Kidney capillary endothelial cell (primary cell): Measurements from ENCODE around the gene ELP6.

Source experiments
- DNase-seq: peaks from one replicate; pipeline ENCODE4 v3.0.0-alpha.2; 2018; ENCODE audit warnings: low spot score

ELP6 gene, protein sequence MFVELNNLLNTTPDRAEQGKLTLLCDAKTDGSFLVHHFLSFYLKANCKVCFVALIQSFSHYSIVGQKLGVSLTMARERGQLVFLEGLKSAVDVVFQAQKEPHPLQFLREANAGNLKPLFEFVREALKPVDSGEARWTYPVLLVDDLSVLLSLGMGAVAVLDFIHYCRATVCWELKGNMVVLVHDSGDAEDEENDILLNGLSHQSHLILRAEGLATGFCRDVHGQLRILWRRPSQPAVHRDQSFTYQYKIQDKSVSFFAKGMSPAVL

DNA sequence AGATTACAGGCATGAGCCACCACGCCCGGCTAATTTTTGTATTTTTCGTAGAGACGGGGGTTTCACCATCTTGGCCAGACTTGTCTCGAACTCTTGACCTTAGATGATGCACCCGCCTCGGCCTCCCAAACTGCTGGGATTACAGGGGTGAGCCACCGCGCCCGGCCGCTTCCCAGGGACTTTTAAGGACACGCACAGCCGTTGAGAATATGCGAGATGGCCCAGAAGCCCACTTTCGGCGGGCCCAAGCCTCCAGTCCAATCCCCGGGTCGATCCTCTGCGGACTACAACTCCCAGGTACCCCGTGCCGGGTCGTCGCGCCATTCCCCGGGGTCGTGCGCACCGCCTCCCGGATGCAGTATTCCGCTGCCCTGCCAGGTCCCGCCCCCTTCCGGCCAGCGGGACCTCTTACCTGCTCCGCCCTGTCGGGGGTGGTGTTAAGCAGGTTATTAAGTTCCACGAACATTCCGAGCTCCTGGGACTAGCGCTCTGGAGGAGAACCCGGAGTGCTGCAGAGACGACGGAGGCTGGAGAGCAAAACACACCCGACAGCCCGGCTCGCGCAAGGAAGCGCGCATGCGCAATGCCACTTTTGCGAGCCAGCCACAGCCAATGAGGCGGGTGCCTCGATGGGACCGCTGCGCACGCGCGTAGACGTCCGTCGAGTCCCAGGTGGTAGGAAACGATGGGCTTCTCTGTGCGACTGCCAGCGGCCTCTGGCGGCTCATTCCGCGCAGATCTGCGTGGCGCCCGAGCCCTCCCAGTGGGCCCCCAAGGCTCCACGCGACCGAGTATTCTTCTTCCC is at the start of gene ELP6:
Gene ELP6, minus strand, starts transcription at position 588 of the 805 bp plus-strand sequence. Its CDS starts 122 bp downstream, at position 466.
- DNase-seq, result peak; percentile 94

DNA sequence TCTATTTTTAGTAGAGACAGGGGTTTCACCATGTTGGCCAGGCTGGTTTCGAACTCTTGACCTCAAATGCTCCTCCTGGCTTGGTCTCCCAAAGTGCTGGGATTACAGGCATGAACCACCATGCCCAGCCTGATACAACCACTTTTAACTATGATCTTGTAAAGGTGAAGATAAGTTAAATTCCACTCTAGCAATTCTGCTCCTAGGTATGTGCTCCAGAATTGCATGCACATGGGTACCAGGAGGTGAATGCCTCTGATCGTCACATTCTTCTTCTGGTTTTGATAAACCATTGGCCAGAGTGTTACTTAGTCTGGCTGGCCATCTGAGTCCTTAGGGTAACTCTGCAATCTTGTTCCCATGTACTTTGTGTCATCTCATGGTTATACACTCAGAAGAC is 42.8 kb upstream of the ELP6 start:
- DNase-seq, result no peak

DNA sequence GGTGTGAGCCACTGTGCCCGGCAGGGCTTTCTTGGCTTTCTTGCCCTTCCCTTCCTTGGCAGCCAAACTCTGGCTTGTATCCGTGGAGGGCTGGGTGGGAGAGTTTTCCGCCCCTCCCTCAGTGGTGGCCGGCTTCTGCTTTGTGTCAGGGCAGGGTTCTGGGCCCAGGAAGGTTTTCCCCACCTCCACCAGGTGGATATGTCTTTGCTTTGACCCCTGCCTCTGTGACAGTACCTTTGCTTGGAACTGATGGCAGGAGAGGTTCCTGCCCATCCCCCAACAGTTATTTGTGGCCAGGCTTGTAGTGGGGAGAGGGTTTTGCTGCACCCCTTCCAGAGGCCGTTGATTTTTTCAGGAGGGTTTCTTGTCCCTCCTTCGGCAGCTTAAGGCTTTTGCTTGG is 40.8 kb upstream of the ELP6 start:
- DNase-seq, result no peak

DNA sequence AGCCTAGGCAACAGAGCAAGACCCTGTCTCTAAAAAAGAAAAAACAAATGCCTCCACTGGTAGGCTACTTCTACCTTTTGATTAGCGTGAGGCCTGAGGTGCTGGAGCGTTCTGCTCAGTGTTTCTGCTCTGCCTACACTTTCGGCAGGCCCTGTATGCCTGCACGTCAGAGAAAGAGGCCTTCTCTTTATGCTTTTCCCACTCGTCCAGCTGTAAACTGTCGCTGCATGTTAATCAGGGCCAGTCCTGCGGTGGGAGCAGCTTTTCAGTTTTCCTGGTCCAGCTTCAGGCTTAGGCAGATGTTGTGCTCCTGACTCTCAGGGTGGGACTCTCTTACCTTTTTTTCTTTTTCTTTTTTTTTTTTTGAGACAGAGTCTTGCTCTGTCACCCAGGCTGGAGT is 39.9 kb upstream of the ELP6 start:
- DNase-seq, result no peak

DNA sequence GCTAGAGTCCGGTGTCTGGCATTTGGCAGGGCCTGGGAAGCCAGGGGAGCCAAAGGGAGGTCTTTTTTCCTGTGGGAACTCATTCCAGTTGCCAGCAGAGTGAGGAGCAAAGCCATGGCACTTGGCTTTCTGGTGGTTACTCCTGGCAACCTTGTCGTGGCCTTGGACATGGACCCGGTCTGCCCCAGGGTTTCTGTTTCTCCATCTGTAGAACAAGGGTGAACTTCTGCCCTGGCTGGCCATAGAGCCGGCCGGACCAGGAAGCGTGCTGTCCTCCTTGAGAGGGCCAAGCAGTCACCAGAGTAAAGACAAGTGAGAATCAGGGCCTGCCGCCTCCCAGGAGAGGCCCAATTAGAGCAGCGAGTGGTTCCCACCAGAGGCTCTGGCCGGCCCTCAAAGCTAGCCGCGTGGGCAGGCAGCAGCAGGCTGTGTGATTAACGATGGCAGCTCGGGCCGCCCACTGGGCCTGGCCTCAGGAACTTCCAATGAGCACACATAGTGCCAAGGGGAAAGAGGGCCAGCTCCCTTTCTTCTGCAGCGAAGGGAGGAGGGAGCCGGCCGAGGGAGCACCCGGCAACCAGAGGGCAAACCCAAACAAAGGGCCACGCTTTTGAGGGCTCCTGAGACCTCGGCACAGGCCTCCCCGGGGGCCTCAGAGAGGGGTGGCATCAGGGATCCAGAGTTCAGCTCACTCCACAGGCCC is 29.1 kb upstream of the ELP6 start:
- DNase-seq, result no peak

DNA sequence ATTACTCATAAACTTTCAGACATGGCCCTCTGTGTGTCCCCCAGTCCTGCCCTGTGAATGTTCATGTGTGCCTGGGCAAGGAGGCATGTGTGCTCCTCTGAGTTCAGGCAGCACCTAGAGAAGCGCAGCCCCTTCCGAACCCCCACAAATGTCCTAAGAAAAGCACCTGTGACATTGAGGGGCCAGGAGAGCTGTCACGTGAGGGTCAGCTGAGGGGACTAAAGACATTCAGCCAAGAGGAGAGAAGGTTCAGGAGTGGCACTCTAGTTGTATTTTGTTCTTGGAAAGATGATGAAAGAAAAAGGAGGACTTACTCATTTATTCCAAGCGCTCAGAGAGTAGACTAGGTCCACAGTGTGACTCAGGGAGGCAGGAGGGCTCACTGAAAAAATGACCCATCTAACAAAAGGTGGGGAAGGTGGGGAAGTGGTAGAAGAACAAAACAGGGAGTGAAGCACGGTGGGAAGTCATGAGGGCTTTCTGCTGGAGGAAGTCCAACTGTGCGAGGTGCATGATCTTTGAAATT is 28.1 kb upstream of the ELP6 start:
- no peak for DNase-seq

DNA sequence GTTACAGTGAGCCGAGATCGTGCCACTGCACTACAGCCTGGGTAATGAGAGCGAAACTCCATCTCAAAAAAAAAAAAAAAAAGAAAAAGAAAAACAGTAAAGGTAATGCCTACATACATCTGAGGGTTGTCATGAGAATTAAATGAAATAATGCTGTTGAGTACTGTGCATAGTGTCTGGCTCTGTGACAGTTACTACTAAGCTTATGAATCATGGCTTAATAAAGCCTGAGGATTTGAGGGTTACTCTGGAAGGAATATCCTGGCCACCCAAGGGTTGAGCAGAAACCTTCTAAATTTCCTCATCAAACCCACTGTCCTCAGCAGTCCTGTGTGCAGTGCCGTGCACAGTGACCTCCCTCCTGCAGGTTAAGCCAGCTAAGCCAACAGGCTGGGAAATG is 26.8 kb upstream of the ELP6 start:
- no peak for DNase-seq

DNA sequence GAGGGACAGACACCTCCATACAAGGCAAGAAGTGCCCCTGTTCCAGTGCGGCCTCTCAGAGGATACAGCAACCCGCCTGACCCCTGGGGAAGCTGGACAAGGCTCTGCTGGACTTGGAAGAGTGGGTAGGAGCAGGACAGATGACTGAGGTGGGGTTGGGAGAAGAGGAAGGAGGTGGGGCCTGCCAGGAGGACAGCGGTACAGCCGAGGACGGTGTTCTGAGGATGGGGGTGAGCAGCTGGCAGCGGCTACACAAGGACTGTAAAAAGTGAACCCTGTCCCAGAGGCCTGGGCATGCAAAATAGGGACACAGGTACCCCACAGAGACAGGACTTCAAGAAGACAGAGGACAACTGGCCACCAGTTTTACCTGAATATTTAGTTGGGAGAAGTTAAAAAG is 23.5 kb upstream of the ELP6 start:
- no peak for DNase-seq

DNA sequence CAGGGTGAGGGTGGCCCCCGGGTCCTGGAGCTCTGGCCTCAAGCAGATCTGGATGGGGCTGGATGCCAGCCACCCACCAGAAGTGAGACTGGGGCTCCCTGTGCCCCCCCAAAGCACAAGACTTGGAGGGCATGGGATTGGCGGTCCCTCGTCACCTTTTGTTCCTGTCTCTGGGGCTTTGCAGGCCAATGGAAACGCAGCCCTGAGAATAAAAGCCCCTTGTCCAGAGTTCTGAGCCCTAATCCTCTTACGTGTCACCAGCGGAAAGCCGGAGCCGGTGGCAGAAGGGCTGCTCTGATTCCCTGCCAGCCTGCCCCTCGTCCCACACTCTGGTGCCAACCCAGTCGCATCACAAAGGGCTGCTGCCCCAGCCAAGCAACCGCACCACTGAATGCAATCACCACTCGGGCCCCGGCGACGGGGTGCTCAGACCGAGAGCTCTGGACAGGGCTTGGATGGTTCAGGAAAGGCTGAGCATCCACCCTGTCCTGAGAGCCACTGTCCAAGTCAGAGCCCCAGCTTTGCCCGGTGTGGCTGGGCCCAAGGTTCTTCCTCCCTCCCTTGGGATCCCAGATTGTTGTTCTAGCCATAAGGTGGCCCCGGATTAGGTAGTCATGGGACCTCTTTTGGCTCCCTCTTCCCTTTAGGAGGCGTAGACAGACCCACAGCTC is 22.8 kb upstream of the ELP6 start:
- DNase-seq, result no peak

DNA sequence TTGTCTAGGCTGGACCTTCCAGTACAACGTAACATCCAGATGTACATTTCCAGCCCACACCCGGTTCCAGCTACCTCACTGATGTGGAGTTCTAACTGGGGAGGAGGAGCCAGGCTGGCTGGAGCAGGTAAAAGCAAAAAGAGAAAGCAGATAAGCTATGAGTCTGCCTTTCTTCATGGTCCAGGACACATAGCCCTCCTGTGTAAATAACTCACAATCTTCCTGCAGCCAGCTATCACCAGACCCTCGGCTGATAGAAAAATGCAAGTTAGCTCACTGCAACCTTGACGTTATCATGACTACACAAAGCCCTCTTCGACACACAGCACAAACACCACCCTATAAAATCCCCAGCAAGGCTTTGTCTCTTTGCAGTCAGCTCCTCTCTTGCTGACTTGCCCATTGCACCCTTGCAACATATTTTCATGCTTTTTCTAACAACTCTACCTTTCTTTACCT is 20.5 kb upstream of the ELP6 start:
- DNase-seq, result no peak

DNA sequence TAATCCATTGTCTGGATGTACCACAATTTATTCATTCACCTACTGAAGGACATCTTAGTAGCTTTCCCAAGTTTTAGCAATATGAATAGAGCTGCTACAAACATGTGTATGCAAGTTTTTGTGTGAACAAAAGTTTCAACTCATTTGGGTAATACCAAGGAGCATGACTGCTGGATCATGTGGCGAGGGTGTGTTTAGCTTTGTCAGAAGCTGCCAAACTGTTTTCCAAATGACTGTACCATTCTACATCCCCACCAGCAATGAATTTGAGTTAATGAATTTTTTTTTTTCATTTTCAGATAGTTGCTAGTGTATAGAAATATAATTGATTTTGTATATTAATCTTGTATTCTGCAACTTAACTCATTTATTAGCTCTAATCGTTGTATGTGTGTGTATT is 20.0 kb upstream of the ELP6 start:
- DNase-seq, result no peak

DNA sequence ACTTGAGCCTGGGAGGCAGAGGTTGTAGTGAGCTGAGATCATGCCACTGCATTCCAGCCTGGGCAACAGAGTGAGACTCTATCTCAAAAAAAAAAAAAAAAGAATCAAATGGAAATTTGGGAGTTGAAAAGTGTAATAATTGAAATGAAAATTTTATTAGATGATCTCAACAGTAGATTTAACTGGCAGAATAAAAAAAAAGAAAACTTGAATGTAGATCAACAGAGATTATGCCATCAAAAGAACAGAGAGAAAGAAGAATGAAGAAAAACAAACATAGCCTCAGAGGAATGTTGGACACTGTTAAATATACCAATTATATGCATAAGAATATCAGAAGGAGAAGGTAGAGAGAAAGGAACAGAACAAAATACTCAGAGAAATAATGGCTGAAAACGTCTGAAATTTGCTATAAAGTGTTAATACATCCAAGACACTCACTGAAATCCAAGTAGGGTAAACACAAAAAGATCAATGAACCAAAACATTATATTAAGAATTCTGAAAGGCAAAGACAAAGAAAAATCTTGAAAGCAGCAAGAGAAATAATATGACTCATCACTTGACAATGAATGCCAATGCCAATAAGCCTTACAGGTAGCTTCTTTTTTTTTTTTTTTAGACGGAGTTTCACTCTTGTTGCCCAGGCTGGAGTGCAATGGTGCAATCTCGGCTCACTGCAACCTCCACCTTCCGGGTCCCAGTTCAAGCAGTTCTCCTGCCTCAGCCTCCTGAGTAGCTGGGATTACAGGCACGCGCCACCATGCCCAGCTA is 14.6 kb upstream of the ELP6 start:
- DNase-seq, result no peak

DNA sequence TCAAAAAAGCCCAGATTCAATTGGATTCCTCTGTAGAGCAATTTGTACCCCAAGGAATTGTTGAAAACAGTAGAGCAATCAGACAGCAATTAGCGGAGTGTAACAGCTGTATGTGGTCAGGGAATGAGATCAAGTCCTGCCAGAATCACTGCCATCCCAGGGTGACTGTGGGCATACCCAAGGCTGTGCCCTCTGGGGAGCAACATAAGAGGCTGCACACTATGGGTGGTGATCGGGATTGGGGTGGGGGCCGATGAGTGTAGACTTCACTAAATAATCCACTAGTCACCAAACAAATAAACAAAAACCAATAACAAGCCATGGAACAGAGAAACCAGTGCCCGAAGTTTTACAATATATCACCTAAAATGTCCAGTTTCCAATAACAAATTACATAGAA is 12.1 kb upstream of the ELP6 start:
- DNase-seq, result no peak

DNA sequence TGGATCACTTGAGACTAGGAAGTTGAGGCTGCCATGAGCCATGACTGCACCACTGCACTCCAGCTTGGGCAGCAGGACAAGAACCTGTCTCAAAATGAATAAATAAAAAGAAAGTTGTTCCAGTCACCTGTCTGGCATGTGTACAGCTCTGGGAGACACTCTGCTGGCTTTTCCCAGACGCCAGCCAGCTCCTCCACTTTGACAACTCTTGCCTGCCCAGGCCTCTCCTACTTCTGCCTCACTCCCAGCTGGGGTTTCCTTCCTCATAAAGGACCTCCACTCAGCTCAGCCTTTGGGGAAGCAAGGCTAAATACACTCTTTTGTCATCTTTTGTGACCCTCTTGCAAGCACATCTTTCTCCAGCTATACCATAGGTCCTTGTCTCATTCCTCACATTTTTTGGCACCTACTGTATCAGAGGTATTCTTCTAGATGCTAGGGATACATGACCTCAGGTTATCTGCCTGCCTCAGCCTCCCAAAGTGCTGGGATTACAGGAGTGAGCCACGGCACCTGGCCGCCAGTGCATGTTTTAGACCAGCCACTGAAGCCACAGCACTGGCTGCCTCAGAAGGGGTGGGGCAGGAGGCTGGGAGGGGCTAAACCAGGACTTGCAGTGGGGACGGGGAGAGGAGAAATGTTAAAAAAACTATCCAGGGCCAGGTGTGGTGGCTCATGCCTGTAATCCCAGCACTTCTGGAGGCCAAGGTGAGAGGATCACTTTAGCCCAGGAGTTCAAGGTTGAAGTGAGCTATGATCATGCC is 10.0 kb upstream of the ELP6 start:
- DNase-seq, result no peak

DNA sequence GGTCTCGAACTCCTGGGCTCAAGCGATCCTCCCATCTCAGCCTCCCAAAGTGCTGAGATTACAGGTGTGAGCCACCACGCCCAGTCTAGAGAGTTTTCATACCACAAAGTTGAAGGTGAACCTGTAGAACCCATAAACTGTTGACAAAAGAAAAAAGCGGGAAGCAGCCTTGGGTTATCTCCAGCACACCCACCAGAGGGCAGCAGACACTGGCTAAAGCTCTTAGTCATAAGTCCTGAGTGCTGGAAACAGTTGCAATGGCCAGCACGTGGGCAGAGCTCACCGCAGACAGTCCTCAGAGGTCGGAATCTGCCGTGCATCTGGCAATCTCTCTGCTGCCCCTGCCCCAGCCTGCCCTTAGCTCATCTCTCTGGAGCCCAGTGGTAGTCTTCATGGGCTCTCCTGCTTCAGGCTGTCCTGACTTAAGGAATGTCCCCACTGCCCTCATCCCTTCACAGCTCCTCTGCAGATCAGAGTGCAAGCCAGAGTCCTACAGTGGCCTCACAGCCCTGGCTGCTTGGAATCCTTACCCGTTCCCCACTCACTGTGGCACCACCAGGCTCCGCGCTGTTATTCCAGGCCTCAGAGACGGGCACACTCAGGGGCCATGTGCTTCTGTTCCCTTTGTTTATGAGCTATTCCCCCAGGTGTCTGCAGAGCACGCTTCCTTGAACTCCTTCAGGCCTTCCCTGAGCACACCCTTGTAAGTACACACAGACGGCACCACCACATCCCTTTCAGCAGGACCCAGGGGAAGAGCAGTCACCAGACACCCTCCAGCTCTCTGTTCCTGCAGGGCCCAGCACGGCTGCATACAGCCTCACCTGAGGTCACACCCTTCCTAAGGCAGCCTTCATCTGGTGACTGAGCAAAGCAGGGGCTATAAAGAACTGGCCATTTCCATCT is 8.8 kb upstream of the ELP6 start:
- DNase-seq, result peak; percentile 77

DNA sequence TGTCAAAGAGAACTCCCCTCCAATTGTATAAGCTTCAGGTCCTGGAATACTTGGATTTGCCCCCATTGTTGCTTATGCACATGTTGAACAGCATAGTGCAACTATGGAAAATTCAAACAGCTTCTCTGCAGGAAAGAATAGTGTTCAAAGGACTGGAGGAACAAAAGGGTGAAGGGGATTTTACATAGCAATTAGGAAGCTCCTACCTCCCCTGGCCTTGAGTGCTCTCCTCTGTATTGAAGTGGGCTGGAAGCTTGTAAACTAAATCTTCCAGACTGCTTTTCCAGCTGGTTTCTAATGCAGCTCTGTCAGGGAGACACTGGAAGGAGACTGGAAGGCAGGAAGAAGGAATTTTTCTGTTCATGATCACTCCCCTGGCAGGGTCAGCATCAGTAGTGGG is 7.2 kb upstream of the ELP6 start:
- DNase-seq, result no peak

DNA sequence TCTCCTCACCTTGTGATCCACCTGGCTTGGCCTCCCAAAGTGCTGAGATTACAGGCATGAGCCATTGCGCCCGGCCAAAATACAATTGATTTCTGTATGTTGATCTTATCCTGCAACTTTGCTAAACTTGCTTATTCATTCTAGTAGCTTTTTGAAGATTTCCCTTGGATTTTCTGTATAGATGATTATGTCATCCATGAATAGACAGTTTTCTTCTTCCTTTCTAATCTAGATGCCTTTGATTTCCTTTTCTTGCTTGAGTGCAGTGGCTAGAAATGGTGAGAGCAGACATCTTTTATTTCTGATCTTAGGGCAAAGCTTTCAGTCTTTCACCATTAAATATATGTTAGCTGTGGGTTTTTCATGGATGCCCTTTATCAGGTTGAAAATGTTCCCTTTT is 4.4 kb upstream of the ELP6 start:
- DNase-seq, result no peak

DNA sequence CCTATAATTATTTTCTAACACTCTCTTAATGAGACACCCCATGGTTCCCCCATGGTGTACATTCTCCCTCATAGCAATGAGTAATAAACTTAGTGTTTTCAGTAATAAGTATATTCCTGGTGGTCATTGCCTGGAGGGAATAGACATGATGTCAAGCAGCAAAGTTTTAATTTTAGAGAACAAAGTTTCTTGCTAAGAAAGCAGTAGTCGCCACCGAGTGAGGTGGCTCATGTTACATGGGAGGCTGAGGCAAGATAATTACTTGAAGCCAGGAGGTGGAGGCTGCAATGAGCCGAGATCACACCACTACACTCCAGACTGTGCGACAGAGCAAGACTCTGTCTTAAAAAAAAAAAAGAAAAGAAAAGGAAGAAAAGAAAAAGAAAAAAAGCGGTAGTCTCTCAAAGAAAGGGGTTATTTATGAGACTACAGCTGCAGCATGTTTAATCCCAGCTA is 2.4 kb upstream of the ELP6 start:
- DNase-seq, result no peak

DNA sequence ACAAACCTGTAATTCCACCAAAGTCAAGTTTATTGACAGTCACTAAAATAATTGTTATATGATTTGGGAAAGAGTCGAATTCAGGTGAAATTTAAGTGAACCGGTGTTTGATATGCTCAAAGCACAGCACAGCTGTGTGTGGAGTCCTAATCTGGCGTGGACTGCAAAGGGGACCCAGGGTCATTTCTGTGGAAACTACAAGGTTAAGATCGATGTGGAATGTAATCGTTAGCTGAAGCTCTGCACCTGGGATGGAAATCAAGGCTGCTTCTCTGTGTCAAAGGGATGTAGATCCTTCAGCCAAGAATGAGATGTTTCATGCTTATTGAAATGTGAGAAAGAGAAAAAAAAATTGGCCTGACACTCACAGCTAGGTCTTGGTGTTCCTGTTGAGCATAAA is 1.6 kb upstream of the ELP6 start:
- DNase-seq, result no peak
